AG08396 (cell line): ENCODE data around the gene ANKRD23.

ENCODE experiments used
- DNase-seq: peaks from one replicate; pipeline ENCODE4 v3.0.0; 2012; ENCODE audit warnings: low spot score, mixed read lengths

Gene ANKRD23

DNA sequence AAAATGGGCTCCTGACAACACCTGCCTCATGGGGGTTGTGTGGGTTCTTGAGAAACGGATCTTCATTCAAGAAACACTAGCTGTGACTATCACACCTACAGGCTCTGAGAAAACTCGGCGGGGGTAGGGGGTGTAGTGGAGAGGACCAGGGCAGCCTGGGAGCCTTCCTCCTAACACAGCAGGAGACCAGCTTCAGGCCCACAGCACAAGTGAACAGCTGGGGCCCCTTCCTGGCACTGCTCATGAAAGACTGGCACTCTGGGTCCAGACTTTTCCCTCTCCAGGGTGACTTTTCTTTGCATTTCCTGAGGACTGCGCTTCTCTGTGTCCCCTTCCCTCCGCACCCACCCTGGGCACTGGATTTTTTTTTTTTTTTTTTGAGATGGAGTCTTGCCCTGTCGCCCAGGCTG lies 33.2 kb upstream of the ANKRD23 start:
- no peak for DNase-seq

DNA sequence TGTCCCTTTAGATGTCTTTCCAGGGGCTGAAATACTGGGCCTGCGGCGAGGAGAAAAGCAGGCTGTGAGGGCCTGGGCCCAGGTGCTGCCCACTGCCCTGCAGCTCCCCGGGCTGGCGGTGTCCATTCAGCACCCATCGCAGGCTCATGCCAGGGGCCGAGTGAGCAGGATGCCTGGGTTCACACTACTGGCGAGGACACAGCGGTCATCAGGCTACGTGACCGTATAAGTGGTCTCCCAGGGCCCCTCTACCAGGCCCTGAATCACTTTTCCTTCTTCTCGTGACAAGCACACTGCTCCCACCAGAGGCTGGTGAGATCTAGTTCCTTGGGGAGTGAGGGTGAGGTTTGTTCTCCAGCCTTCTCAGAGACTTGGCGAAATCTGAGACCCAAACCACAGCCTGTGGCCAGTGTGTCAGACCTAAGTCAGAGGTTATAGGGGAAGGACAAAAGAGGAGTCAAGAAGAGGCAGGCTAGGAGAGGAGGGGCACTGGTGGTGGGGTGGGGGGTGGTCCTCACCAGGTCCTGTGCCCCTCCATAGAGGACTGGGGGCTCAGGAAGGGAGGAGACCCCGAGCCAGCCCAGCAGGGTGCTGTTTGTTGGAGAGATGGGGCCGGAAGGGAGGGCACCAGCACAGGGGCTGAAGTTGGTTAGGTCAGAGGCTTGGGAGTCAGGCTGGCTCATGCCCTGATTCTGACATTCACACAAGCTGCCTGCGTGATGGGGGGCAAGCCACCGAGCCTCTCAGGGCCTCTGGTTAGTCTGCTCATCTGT lies 32.6 kb upstream of the ANKRD23 start:
- peak; percentile 72 for DNase-seq

GRCh38 chr2:96875498-96876268 lies 31.9 kb upstream of the ANKRD23 start:
- no peak for DNase-seq

- DNase-seq, result no peak
Measured at GRCh38 chr2:96874198-96874831, 30.5 kb upstream of the ANKRD23 start.

GRCh38 chr2:96873651-96874096 lies 29.9 kb upstream of the ANKRD23 start:
- no peak for DNase-seq

DNA sequence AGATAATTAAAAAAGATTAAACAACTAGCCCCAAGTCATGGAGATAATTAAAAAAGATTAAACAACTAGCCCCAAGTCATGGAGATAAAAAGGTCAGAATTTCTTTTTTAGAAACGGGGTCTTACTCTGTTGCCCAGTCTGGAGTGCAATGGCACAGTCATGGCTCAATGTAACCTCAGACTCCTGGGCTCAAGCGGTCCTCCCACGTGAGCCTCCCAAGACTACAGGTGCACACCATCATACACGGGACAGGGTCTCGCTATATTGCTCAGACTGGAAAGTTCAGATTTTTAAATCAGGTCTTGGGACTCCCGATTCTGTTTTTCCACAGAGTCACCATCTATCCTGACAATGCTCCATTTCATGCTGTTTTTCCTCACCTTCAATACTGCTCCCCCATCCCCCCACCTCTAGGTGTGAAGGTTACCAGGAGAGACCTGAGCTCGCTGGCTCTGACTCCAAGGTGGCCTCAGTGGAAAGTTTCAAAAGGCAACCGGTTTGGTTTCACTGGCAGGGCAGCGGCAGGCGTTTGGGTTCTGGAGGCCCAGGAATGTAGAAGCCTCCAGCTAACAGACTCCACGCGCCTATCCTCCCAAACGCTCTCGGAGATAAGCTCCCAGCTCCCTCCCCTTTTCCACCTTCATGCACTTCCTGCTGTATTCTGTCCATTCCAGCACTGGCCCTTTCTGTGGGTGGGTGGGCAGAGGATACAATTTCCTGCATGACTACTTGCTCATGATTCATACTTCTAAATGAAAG lies 28.9 kb upstream of the ANKRD23 start:
- DNase-seq, result no peak

GRCh38 chr2:96870626-96871255 lies 26.9 kb upstream of the ANKRD23 start:
- DNase-seq, result no peak

DNA sequence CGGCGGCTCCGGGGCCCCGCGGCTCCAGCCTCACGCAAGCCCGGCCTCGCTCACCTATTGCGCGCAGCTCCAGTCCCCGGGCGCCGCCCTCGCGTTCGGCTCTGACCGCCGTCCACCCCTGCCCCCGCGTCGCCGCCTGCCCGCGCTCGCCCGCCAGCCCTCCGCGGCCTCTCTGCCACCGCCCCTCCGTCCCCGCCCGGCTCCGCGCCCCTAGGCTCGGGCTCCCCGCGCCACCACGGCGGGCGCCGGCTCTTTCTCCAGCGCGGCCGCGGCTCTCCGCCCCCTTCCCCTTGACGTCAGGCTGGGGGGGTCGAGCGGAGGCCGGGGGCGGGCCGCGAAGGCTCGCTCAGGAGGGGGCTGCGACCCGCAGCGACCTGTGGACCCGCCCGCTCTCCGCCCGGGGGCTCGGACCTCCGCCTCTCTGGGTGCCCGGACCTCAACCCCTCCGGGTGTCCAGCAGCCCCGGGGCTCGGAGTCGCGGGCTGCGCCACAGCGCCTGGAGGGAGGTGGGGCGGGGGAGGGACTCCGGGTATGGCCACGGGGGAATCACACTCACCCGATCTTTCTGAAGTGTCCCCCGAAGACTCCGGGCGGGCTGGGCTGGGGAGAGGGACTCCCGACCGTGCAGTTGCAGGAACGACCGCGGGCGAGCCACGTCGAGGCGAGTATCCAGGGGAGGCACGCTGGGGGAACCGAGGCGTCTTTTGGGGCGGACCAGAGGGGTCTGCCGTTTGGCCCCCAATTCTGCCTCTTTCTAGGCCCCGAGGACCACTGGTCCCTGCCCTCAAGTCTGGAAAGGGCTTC lies 26.2 kb upstream of the ANKRD23 start, which contains the start of gene SEMA4C:
Gene SEMA4C, minus strand, starts transcription at position 259 of the 804 bp plus-strand sequence. CDS start 2,194 bp downstream, outside the sequence.
- DNase-seq, result peak; percentile 70

- peak; percentile 89 for DNase-seq
Measured at GRCh38 chr2:96869281-96869821, 25.5 kb upstream of the ANKRD23 start.

DNA sequence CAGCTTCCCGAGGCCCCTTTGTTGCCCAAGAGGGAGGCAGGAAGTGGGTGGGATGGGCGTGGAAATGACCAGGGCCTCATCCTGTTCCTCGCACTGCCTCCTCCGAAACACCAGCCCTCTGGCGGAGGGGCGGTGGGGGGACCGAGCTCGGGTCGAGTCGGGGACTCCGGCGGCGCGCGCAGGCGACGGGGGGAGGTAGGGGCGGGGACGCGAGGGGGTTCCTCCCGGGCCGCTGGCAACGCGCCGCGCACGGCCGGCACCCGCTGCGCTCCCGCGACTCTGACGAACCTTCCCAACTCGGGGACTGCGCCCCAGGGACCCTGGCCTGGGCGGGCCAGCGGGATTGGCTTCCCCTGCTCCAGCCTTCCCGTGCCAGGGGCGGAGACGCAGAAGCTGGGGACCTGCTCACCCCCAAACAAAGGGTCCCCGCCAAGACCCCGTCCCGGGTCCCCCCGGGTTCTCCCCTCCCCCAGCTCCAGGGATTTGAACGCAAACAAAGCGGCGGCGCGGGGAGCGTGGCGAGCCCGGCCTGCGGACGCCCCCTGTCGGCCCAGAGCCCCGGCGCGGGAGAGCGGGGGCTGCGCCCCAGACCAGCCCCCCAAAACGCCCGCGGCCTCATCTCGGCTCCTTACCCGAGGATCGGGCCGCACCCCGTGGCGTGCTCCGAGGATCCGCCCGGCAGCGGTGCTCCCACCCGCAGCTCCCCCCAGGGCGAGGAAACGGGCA lies 24.9 kb upstream of the ANKRD23 start:
- DNase-seq, result peak; percentile 95

DNA sequence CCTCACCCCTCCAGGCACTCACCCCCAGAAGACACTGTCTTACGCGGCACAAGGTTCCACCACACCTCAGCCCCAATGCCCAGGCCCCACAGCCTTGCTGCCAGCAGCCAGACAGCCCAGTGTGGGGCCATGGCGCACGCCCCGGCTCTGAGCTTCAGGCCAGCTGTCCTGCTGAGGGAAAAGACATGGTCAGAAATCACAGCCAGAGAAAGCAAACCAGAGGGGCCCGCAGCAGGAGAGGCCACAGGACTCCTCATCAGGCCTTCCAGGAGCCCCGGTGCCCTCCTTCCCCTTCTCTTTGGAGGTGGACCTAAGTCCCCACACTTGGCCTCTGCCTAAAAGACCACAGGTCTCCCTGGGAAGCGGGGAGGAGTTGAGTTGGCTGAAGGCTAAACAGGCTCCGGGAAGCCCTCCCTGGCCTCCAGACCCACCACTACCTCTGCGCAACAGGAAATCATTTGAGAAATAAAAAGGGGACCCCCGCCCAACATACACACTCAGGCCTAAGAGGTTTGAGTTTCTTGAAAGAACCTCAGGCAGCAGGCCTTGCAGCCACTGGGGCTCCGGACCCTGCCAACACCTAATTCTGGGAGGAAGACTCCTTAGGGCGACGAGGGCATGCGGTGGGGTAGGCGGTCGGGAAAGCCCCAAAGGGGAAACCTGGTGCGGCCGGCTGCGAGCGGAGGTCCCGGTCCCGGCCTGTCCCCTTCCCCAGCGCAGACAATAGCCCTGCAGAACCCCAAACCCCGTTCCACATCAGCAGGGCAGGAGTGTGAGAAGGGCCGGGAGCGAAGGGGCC lies 24.1 kb upstream of the ANKRD23 start:
- DNase-seq, result no peak

DNA sequence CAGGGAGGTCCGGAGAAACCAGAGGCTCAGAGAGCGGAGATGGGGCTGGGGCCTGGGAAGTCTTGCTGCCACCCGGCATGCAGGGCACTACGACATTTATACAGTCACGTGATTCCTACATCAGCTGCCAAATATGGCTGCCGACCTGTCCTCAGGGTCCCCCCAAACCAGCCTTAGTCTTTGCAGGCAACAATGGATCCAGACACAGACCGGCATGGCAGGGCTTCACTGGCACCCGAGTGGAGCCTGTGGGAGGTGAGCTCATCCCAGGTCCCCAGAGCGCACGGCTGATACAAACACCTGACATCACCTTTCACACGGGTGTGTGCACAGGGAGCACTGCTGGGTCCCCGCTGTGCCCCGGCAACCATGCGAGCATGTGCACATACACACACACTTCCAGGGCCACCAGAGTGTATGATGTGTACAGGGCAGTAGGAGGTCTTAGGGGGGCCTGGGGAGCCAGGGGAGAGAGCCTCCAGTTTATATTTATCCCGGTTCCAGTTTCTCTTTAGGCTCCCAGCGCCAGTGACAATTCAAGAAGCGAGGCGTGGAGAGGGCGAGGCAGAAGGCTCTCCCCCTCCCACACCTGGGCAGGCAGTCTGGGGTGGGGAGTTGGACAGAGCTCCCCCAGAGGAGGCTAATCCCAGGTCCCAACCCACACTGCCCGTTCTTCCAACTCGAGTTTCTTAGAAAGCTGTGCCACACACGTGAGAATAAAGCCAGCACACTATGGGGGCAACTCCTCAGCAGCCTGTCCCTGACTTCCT lies 23.4 kb upstream of the ANKRD23 start:
- no peak for DNase-seq

GRCh38 chr2:96866586-96866985 lies 22.8 kb upstream of the ANKRD23 start:
- DNase-seq, result no peak

DNA sequence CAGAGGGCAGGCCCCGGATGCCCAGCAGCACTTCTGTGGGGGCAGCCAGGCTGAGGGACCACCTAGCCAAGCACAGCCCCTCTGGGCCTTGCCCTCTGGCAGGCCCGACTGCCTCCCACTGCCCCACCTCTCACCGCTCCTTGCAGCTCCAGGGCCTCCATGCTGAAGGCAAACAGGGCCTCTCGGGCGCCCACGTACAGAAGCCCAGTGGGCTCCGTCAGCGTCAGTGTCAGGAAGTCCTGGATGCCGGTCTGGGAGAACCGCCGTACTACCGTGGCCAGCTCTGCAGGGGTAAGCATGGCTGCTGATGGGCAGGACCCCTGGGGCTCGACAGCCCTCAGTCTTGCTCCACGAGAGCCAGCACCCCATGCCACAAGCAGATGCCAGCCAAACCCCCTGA lies 22.3 kb upstream of the ANKRD23 start:
- DNase-seq, result no peak

- no peak for DNase-seq
Measured at GRCh38 chr2:96865654-96866053, 21.8 kb upstream of the ANKRD23 start.

DNA sequence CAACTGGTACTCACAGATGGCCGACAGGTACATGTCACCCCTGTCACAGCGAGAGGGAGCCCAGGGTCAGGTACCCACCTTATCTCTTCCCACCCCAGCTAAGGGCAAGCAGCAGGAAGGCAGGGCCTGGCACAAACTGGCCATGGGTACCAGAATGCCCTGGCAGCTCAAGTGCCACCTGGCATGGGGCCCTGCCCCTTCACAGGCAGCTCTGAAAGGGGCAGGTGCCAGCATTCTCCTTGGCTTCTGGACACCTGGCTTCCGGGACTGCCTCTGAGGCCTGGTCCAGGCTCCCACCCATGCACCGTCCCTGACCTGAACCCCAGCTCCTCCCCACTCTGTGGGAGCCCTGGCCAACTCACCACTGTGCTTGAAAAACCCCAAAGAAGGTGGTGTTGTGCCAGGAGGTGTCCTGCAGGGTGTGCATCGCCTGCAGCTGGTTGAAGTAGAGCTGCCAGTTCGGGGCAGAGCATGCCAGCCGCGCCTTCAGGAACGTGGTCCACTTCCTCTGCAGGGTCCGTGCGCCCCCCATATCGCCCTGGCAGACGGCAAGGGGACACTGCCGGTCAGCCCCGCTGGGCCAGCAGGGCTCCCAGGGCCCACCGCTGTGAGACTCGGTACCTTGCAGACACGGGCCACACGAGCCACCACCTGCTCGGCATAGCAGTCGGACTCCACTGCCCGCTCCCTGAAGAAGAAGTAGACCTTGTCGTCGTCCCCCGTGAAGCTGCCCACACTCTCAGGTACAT lies 20.7 kb upstream of the ANKRD23 start:
- no peak for DNase-seq
